NCI-H226 (cell line): ENCODE results near the gene SCUBE1.
"Not testable (repeated sequence)": the region's sequence is repeated elsewhere in the genome, so short reads cannot be mapped to it uniquely, and the experiment has no call there.

Source experiments
- DNase-seq: peaks from one replicate; pipeline ENCODE4 v3.0.0-alpha.2; 2015

SCUBE1 gene

GRCh38 chr22:43299736-43300135 is 43.4 kb downstream of the SCUBE1 start:
- no peak for DNase-seq

- no peak for DNase-seq
These were observed 44.9 kb downstream of the SCUBE1 start for GRCh38 chr22:43298062-43298801.

GRCh38 chr22:43297270-43298061 is 45.7 kb downstream of the SCUBE1 start:
- no peak for DNase-seq

GRCh38 chr22:43296276-43296902 is 46.8 kb downstream of the SCUBE1 start:
- DNase-seq = no peak

GRCh38 chr22:43295660-43296059 is 47.5 kb downstream of the SCUBE1 start:
- no peak for DNase-seq

GRCh38 chr22:43295173-43295572 is 48.0 kb downstream of the SCUBE1 start:
- no peak for DNase-seq

GRCh38 chr22:43293655-43294392 is 49.3 kb downstream of the SCUBE1 start:
- DNase-seq = no peak

GRCh38 chr22:43293259-43293654 is 49.9 kb downstream of the SCUBE1 start:
- no peak for DNase-seq

GRCh38 chr22:43292630-43293018 is 50.5 kb downstream of the SCUBE1 start:
- DNase-seq = no peak

GRCh38 chr22:43291381-43291780 is 51.8 kb downstream of the SCUBE1 start:
- DNase-seq = no peak

GRCh38 chr22:43289976-43290721 is 53.0 kb downstream of the SCUBE1 start:
- no peak for DNase-seq

- no peak for DNase-seq
These were observed 53.6 kb downstream of the SCUBE1 start for GRCh38 chr22:43289531-43289963.

- DNase-seq = no peak
These were observed 54.3 kb downstream of the SCUBE1 start for GRCh38 chr22:43288807-43289420.

- DNase-seq = no peak
These were observed 54.8 kb downstream of the SCUBE1 start for GRCh38 chr22:43288378-43288777.

GRCh38 chr22:43287441-43287840 is 55.7 kb downstream of the SCUBE1 start:
- no peak for DNase-seq

GRCh38 chr22:43281394-43281793 is 61.8 kb downstream of the SCUBE1 start:
- no peak for DNase-seq

- DNase-seq = not testable (repeated sequence)
These were observed 62.7 kb downstream of the SCUBE1 start for GRCh38 chr22:43280523-43280886.

GRCh38 chr22:43279867-43280522 is 63.2 kb downstream of the SCUBE1 start:
- no peak for DNase-seq

- DNase-seq = no peak
These were observed 65.1 kb downstream of the SCUBE1 start for GRCh38 chr22:43277987-43278601.

- no peak for DNase-seq
These were observed 66.1 kb downstream of the SCUBE1 start for GRCh38 chr22:43277091-43277490.

- no peak for DNase-seq
These were observed 66.9 kb downstream of the SCUBE1 start for GRCh38 chr22:43276321-43276720.
